Astrocyte of the cerebellum (primary cell): ENCODE measurements around the gene PLA2G4E.

Source experiments
- DNase-seq: peaks from one replicate; pipeline ENCODE4 v3.0.0-alpha.2; 2011; ENCODE audit warnings: low read depth
- H3K4me3 ChIP-seq: 2 replicates; pipeline ENCODE4 v1.5.1; 2011; ENCODE audit warnings: mild to moderate bottlenecking, low read depth, low read length, moderate library complexity
- CTCF ChIP-seq: IDR thresholded peaks from 2 replicates; pipeline ENCODE4 v1.5.1; 2012; ENCODE audit warnings: low read length, low read depth, moderate library complexity, mild to moderate bottlenecking; ENCODE audit errors: missing control alignments
- in situ Hi-C: cut with HindIII; loops from 2 replicates; pipeline ENCODE4 v1.10.0; 2017; ENCODE audit warnings: low sequenced_read_pairs

Gene PLA2G4E

GRCh38 chr15:42001236-42001635, 19.6 kb downstream of the PLA2G4E start:
- TF ChIP-seq CTCF: no peak
- in situ Hi-C loops: no loop called here
- no peak overlapping the region for H3K4me3 ChIP-seq
- DNase-seq: no peak

- no peak for DNase-seq
- no peak for TF ChIP-seq CTCF
- in situ Hi-C loops: no loop called here
- no peak overlapping the region for H3K4me3 ChIP-seq
These were observed 21.3 kb downstream of the PLA2G4E start for GRCh38 chr15:41999290-42000285.

GRCh38 chr15:41997845-41998244, 23.0 kb downstream of the PLA2G4E start:
- in situ Hi-C loops: no loop called here
- H3K4me3 ChIP-seq: no peak overlapping the region
- peak; percentile 3 for DNase-seq
- TF ChIP-seq CTCF: no peak

- in situ Hi-C loops: no loop called here
These were observed 23.8 kb downstream of the PLA2G4E start for GRCh38 chr15:41996921-41997592.

GRCh38 chr15:41996376-41996775, 24.5 kb downstream of the PLA2G4E start:
- DNase-seq: no peak
- H3K4me3 ChIP-seq: no peak overlapping the region
- no peak for TF ChIP-seq CTCF
- in situ Hi-C loops: no loop called here

More at GRCh38 chr15:41996921-41997592, 23.8 kb downstream of the PLA2G4E start:
- H3K4me3 ChIP-seq: no peak overlapping the region
- no peak for TF ChIP-seq CTCF
- DNase-seq: no peak

GRCh38 chr15:41995476-41995855, 25.4 kb downstream of the PLA2G4E start:
- H3K4me3 ChIP-seq: no peak overlapping the region
- no peak for DNase-seq
- TF ChIP-seq CTCF: no peak
- in situ Hi-C loops: no loop called here
